Measurements from ENCODE around the gene WNT7B.

The WNT7B gene

GRCh38 chr22:45872659-45873263, 104.2 kb downstream of the WNT7B start:
- DNase-seq (ENCODE audit: low spot score), result no peak

- no peak for DNase-seq (ENCODE audit: low spot score)
Observed at GRCh38 chr22:45871721-45872120, 105.2 kb downstream of the WNT7B start.
